GM10847 (cell line): Measurements from ENCODE around the gene BTBD16.

Experiments
- POLR2A ChIP-seq: IDR thresholded peaks from 2 replicates; pipeline ENCODE4 v1.6.1; 2011; ENCODE audit not compliant: insufficient read length; ENCODE audit errors: extremely low read depth

BTBD16 gene

GRCh38 chr10:122280156-122280555 is 9.1 kb downstream of the BTBD16 start:
- no peak for TF ChIP-seq POLR2A

- no peak for TF ChIP-seq POLR2A
These were observed 10.0 kb downstream of the BTBD16 start for GRCh38 chr10:122281018-122281626.

- TF ChIP-seq POLR2A, result no peak
These were observed 10.7 kb downstream of the BTBD16 start for GRCh38 chr10:122281751-122282150.

- TF ChIP-seq POLR2A, result no peak
These were observed 11.2 kb downstream of the BTBD16 start for GRCh38 chr10:122282253-122282671.

GRCh38 chr10:122282909-122283308 is 11.8 kb downstream of the BTBD16 start:
- TF ChIP-seq POLR2A, result no peak

GRCh38 chr10:122285506-122286444 is 14.7 kb downstream of the BTBD16 start:
- TF ChIP-seq POLR2A, result no peak

GRCh38 chr10:122286867-122287266 is 15.8 kb downstream of the BTBD16 start:
- TF ChIP-seq POLR2A, result no peak

- no peak for TF ChIP-seq POLR2A
These were observed 16.5 kb downstream of the BTBD16 start for GRCh38 chr10:122287570-122287969.

- no peak for TF ChIP-seq POLR2A
These were observed 17.2 kb downstream of the BTBD16 start for GRCh38 chr10:122288262-122288661.

- no peak for TF ChIP-seq POLR2A
These were observed 17.8 kb downstream of the BTBD16 start for GRCh38 chr10:122288917-122289316.

GRCh38 chr10:122290334-122290733 is 19.2 kb downstream of the BTBD16 start:
- no peak for TF ChIP-seq POLR2A

- no peak for TF ChIP-seq POLR2A
These were observed 19.9 kb downstream of the BTBD16 start for GRCh38 chr10:122290833-122291532.

GRCh38 chr10:122291739-122292138 is 20.6 kb downstream of the BTBD16 start:
- no peak for TF ChIP-seq POLR2A

- no peak for TF ChIP-seq POLR2A
These were observed 21.3 kb downstream of the BTBD16 start for GRCh38 chr10:122292376-122292775.

- no peak for TF ChIP-seq POLR2A
These were observed 22.3 kb downstream of the BTBD16 start for GRCh38 chr10:122293156-122293960.
